Fibroblast of skin of abdomen (primary cell): Measurements from ENCODE around the gene PLCD3.

Source experiments
- DNase-seq: peaks from one replicate; pipeline ENCODE4 v3.0.0-alpha.2; 2013

The PLCD3 gene

GRCh38 chr17:45098869-45099616 is 33.3 kb downstream of the PLCD3 start:
- DNase-seq = peak; percentile 71

GRCh38 chr17:45098081-45098868 is 34.0 kb downstream of the PLCD3 start:
- DNase-seq = no peak

- no peak for DNase-seq
Observed at GRCh38 chr17:45096926-45097325, 35.4 kb downstream of the PLCD3 start.

- peak; percentile 30 for DNase-seq
Observed at GRCh38 chr17:45096141-45096540, 36.2 kb downstream of the PLCD3 start.

- no peak for DNase-seq
Observed at GRCh38 chr17:45093444-45094110, 38.7 kb downstream of the PLCD3 start.

GRCh38 chr17:45092911-45093430 is 39.3 kb downstream of the PLCD3 start:
- DNase-seq = peak; percentile 98

GRCh38 chr17:45091778-45092425 is 40.4 kb downstream of the PLCD3 start:
- DNase-seq = no peak

- DNase-seq = no peak
Observed at GRCh38 chr17:45090711-45091110, 41.6 kb downstream of the PLCD3 start.

GRCh38 chr17:45088741-45089140 is 43.6 kb downstream of the PLCD3 start:
- no peak for DNase-seq

- DNase-seq = no peak
Observed at GRCh38 chr17:45087978-45088377, 44.3 kb downstream of the PLCD3 start.

GRCh38 chr17:45087504-45087975 is 44.8 kb downstream of the PLCD3 start:
- no peak for DNase-seq

GRCh38 chr17:45086865-45087503 is 45.3 kb downstream of the PLCD3 start:
- DNase-seq = no peak

GRCh38 chr17:45086391-45086790 is 45.9 kb downstream of the PLCD3 start:
- no peak for DNase-seq

GRCh38 chr17:45081047-45081703 is 51.1 kb downstream of the PLCD3 start:
- DNase-seq = no peak

- DNase-seq = no peak
Observed at GRCh38 chr17:45077643-45078042, 54.7 kb downstream of the PLCD3 start.

- DNase-seq = peak; percentile 98
Observed at GRCh38 chr17:45073414-45074070, 58.8 kb downstream of the PLCD3 start.

GRCh38 chr17:45070809-45071208 is 61.5 kb downstream of the PLCD3 start:
- no peak for DNase-seq

GRCh38 chr17:45070001-45070400 is 62.3 kb downstream of the PLCD3 start:
- DNase-seq = no peak

GRCh38 chr17:45067637-45068036 is 64.7 kb downstream of the PLCD3 start:
- DNase-seq = no peak

- DNase-seq = no peak
Observed at GRCh38 chr17:45063198-45063597, 69.1 kb downstream of the PLCD3 start.
